Sciatic nerve (tissue), 2 donors: ENCODE data around the gene PDCD1LG2. TPM values are rescaled to one million over a fixed set of nuclear protein-coding genes. Genes with fewer than 3 reads are reported as not detected.

Experiments
- ATAC-seq: fragments of 200-7000 bp; cut with Tn5 transposase; one replicate; pipeline ENCODE4 v1.9.1; 2020; ENCODE audit warnings: mild to moderate bottlenecking, moderate library complexity
- DNase-seq: peaks from one replicate; pipeline ENCODE4 v3.0.0-alpha.2; 2020; ENCODE audit warnings: low spot score
- intact Hi-C: fragments of 100-400 bp; cut with DNase I; formaldehyde crosslinking; loops from one replicate; pipeline ENCODE4 v1.14.2; 2022
- total RNA-seq: library from RNA; stranded (reverse); fragmentation: NEBNext Ultra II Directional; extraction: Animal tissue kit (Norgen Biotek cat#: 25700); gene quantifications from one replicate; pipeline ENCODE4 v1.2.1, GENCODE V29; 2021
- donor health status: DM: no; HTN: no; CAD: no.
- donor health status: DM: no; HTN: no; CAD: no.

PDCD1LG2 gene
- total RNA-seq, 1 donor from 2014 or later: 3.0 TPM

DNA sequence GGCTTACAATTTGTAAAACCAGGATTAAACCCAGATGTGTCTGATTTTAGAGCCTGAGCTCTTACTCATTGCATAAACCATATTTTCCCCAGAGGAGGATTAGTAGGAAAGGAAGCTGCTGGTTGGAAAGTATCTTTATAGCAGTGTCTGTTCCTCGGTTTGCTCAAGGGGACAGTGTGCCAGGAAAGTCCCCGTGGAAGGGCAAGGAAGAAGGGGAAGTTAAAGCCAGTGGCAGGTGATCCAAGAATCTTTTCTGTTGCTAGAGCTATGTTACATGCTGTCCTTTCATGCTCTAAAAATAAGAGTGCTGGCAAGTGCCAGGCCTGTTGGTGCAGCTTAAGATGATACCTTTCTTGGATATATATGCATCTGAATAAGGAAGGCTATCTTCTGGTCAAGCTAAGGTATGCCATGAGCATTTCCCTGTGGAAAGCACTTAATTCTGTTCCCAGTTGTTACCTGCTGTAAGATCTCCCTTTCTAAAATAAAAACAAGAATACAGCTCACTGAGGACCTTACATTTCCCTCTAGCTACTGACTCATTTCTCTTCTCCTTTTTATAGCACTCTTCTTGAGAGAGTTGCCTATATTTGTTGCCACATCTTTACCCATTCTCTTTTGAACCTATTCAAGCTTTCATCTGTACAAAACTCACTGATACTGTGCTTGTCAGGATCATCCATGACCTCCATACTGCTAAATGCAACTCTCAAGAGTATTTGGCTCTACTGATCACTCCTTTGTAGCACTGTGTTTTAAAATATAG lies 8.0 kb downstream of the PDCD1LG2 start:
- ATAC-seq (peak; percentile 65), DNase-seq (no peak)
- intact Hi-C loops: no loop called here

DNA sequence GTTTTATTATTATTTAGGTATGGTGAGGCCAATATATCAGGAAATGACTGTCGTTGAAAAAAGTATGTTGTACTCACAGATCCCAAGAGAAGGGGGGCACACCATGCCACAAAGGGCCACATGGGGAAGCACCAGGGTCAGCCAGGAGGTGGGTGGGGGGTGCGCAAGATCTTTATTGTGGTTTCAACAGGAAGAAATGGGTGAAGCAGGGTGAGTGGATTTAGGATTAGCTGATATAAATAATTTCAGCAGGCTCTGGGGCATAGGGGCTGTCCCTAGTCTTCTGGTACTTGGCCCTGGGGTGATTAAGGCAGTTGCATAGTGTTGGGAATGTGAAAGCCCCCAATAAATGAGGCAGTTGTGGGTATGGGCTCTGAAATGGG lies 8.6 kb downstream of the PDCD1LG2 start:
- ATAC-seq: no peak
- intact Hi-C loops: no loop called here
- DNase-seq: no peak

DNA sequence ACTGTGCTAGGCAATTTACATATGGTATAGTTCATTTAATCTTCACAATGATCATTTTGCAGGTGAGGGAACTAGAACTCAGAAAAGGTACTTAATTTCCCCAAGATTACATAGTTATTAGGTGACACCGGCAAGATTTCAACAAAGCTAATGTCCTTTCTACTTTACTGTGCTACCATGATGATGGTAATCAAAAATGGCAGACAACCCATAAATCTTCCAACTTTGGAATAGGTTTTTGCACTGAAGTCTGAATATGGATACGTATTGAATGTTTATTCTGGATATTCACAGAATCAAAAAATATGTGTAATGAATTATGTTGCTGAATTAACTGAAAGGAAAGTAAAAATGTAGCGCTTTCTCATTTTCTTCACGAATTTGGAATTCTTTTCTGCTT lies 13.8 kb downstream of the PDCD1LG2 start:
- ATAC-seq: no peak
- intact Hi-C loops: no loop called here

DNA sequence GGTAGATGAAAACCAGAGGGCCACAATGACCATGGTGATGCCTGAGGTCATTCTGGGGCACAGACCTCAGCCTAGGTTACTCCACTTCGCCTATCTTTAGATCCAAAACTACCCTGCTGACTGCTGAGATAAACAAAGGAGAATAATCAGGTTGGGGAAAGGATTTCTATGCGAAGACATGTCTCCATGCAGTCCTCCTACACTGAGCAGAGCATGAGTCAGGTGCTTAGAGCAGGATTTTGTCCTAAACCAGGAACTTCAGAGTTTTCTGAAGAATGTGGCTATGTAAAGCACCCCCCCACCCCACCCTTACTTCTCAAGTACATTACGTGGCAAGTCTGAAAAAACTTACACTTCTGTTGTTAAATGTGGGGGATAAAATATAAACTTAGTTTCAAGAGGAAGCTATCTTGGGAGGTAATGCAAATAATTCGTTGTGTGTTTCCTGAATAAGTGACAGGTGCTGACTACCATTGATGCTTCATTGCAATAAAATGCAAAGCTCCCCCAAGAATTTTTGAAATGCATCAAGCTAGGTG lies 19.4 kb downstream of the PDCD1LG2 start:
- ATAC-seq (no peak), DNase-seq (no peak)
- intact Hi-C loops: no loop called here

More for the DNA sequence above, 13.8 kb downstream of the PDCD1LG2 start:
- DNase-seq: no peak

DNA sequence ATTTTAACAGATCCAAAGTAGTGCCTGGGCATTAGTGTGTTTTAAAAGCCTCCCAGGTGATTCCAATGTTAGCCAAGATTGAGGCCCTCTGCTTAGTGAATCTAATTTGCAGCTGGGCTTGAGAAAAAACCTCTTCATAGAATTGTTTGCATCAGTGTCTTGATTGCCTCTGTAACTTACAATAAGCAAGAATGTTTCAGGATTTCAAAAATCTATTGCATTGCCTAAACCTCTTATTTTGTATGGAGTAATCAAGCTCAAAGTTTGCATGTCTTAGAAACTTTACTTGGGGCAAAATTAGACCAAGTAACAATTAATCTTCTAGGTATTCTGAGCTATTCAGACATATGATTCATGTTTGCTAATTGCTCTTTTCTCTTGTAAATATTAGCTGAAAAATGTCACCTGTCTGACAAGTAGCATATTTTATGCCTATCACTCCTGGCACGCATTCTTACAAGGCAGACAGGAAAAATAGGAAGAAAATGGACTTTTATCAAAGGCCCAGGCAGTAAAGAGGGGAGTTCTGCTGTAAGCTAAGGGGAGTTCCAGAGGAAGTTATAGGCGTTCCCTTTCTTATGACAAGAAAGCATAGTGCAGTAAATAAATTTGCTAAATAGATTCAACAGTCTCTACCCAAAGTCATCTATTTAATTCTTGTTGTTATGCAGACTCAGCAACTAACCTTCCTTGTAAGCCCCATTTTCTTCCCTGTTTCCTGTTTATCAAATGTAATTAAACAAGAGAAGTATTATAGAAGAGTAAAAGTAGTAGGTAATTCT lies 21.0 kb downstream of the PDCD1LG2 start:
- no peak for DNase-seq
- ATAC-seq: no peak
- intact Hi-C loops: no loop called here

DNA sequence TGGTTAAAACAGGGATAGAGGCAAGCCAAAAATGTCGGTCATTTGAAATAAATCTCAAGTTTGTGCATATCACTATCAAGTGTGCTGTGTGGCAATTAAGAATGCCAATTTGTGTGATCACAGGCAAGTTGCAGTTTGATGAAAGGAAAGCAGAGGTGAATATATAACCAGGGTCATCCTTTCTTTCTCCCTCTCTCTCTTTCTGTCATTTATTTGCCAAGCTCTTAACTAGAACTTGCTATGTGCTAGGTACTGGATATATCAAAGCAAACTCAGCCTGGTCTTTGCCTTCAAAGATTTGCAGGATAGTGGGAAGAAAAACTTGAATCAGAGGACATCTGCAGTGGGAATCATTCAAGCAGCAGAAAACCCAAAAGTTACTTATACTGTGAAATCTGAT lies 22.0 kb downstream of the PDCD1LG2 start:
- ATAC-seq (no peak), DNase-seq (no peak)
- intact Hi-C loops: no loop called here

DNA sequence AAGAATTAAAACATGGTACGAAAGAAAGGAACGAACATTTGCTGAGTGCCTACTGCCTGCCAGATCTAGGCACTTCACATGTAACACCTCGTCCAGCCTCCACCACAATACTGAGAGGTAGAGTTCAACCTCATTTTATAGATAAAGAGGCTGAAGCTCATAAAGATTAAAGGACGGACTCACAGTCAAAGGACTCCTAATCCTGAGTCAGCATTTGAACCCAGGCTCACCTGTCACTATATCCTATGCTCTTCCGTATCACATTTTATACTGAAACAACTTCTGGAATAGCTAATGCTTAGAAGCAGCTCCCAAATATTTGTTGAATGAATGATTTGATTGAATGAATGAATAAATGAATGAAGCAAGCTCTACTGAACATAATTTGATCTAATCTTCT lies 22.5 kb downstream of the PDCD1LG2 start:
- intact Hi-C loops: no loop called here
- no peak for ATAC-seq
- no peak for DNase-seq

DNA sequence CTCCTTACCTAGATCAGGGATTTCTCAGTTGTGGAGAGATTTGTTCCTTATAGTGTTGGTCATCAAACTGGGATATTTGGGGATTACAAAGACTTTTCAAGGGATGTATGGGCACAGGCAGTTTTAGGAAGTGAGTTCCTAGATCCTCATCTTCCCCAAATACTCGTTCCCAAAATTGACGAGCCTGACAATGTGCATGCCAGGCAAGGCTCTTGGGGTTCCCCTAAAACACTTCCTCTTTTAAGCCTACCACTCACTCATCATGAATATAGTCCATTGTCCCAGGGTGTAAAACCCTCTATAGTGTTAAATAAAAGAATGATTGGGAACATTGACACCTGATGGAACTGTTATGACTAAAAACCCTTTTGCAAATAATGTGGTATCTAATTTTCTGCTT lies 26.4 kb downstream of the PDCD1LG2 start:
- ATAC-seq (peak; percentile 55), DNase-seq (no peak)
- intact Hi-C loops: no loop called here

DNA sequence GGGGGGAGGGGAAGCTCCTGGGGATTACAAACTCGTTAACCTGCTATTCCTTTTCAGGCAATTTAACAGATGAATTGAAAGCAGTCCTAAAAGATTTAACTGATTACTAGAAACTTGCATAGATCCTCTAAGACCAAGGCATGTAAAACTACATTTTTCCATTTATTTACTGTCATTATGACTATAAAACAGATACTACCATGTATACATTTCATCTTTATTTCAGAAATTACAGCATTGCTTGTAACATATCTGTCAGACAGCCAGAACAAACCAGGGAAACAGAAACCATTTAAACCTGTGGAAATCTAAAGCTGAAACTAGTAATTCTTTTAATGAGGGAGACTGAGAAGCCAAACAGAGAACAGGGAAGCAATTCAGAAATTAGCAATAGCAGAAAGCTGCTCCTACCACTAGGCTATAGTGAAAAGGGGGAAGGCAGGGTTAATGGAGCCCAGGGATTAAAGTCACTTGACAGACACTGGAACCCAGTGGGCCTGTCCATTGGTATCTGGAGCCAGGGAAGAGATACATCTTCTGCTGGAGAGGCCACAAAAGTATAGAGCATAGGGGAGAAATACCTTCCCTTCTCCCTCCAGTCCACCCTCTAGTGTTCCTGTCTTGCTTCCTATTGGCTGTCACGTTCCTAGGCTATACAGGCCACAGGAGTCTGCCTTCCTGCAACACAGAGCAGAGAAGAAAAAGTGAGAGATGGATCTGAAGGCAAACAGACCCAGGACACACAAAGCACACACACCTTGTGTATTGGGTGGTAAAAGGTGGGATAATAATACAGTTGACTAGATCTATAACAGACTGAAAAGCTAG lies 33.8 kb downstream of the PDCD1LG2 start:
- no peak for DNase-seq

DNA sequence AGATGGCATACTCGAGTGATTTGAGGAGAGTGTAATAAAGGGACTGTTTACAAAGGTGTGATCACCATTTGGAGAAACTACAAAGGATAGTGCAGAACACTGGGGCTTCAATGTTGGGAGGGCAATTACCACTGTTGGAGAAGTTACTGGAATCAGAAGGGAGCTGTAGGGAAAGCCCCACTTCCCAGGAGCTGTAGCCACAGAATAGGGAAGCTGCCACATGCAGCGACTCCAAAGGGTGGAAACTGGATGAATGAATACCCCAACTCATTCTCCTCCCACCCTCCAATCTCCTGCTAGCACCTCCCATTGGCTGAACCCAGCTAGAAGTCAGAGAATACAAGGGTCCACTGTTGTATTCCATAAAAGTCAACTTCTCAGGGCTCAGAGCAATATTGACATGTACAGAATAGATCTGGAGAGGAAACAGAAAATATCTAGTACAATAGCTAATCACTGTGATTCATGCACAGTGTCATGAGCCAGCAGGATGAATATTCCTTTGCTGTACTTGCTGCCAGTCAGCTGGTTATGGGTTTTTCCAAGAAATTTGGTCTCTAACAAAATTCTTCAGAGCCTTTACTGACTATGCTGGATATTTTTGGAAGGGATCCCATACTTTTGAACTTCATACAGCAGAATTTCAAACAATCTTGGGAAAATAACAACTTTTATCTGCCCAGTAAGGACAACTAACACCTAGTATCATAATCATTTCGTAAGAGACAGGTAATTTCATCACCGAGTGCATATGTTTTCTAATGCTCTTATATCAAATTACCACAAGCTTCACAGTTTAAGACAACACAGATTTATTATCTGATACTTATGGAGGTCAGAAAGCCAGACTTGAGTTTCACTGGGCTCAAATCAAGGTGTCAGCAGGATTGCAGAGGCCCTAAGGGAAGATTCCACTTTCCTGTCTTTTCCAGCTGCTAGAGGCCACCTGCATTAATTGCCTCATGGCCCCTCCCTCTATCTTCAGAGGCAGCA lies 39.6 kb downstream of the PDCD1LG2 start:
- DNase-seq: no peak
- intact Hi-C loops: no loop called here
- no peak for ATAC-seq

More for the DNA sequence above, 33.8 kb downstream of the PDCD1LG2 start:
- intact Hi-C loops: no loop called here
- no peak for ATAC-seq

DNA sequence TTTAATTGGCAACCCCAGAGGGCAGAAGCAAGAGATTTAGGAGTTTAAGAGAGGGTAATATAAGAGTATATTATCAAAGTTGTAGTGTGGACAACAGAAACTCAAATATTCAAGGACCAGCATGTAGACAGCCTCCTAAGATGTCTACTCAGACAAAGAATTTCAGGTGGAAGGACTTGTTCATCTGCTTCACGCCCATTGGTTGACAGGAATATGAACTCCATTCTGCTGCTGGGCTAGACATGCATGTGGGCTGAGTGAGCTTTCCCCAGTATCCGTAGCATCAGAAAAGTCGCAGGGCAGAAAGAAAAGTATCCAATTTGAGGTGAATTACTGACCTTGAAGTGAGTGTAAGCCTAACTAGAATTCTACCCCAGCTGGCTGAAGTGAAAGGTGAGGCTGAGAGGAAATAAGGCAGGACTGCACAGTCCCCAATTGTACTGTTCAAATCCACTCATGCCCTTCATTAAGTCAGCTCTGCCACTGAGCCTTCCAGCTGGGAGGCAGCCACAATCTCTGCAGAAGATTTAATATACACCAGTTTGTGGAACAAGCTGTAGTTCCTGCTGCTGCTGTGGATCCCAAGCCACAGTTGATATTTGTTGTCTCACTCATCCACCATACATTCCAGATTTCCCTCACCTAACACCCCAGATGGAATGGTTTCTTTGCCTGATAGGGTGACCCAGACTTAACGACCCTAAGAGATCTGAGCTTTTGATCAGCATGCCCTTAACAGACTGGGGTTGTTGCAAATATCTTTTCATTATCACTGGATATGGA lies 41.2 kb downstream of the PDCD1LG2 start:
- intact Hi-C loops: no loop called here
- DNase-seq (no peak), ATAC-seq (no peak)

DNA sequence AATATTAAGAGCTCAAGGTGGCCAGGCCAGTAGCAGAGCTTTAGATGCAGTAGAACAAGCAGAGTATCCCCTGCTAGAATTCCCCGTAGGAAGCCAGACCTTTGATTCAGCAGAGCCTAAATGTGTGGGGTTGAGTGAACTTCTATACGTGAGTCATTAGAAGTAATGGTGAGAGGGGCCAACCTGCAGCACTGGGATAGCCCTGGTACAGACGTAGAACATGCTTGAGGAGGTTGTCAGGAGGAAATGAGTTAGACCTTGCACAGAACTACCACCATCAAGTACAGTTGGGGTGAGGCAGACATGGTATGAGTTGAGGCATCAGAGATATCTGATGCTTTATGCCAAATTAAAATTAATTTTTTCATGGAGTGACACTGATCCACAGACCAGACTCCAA lies 42.0 kb downstream of the PDCD1LG2 start:
- ATAC-seq: no peak
- intact Hi-C loops: no loop called here
- no peak for DNase-seq

DNA sequence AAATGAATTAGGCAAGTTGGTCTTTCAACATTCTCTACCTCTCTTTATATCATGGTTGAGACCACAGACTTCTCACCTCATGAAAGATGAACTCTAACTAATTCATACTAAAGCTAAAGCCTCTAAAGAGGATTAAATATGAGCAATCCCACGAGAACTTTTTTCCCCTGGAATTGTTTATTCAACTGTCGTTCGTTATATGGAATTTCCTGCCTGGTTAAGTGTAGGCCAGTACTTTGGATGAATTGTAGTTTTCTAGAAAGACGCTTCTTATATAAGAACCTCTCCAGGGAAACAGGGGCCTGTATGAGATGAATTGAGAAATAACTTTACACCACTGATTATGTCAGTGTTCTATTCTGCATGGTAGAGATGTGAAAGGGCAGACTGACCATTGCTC lies 42.9 kb downstream of the PDCD1LG2 start:
- ATAC-seq: no peak
- no peak for DNase-seq
- intact Hi-C loops: no loop called here

DNA sequence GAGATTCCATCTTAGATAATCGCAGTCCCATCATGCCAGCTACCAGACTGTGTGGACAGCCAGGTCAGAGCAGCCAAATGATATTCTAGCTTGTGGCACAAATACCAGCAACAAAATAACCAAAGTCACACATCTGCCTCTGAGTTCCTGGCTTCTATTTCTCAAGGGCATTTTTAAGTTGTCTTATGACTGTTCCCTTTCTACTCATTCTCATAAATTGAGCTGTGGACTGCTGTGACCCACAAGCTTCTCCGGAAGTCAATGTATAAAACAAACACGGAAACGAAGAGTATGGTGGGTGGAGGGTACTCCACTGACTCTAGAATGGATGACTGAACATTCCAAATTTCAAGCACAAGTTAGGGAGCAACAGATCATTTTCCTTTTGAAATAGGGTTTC lies 43.9 kb downstream of the PDCD1LG2 start:
- ATAC-seq (no peak), DNase-seq (no peak)
- intact Hi-C loops: no loop called here

DNA sequence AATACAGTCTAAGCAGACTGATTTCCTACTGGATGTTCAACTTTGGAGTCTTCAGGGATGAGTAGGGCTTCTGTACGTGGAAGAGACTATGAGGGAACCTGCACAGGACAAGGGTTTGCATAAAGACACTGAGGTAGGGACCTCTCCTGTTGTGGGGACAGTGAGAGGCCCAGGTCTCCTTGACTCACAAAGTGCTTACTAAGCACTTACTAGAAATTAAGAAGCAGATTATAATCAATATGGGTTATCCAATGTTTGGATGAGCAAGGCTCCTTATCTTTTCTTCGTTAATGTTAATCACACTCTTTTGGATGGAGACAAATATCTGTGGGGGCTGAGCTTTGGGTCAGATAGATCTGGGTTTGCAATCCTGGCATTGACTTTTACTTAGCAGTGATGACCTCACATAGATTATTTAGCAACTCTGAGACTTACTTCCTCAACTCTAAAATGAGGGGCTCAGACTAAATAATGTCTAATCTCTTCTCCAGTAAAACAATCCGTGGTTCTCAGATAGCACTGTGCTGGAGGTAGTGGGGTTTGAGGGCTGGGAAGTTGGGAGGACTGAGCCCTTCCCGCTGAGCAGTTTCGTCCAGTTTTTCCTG lies 45.9 kb downstream of the PDCD1LG2 start:
- intact Hi-C loops: no loop called here
- ATAC-seq (no peak), DNase-seq (no peak)

DNA sequence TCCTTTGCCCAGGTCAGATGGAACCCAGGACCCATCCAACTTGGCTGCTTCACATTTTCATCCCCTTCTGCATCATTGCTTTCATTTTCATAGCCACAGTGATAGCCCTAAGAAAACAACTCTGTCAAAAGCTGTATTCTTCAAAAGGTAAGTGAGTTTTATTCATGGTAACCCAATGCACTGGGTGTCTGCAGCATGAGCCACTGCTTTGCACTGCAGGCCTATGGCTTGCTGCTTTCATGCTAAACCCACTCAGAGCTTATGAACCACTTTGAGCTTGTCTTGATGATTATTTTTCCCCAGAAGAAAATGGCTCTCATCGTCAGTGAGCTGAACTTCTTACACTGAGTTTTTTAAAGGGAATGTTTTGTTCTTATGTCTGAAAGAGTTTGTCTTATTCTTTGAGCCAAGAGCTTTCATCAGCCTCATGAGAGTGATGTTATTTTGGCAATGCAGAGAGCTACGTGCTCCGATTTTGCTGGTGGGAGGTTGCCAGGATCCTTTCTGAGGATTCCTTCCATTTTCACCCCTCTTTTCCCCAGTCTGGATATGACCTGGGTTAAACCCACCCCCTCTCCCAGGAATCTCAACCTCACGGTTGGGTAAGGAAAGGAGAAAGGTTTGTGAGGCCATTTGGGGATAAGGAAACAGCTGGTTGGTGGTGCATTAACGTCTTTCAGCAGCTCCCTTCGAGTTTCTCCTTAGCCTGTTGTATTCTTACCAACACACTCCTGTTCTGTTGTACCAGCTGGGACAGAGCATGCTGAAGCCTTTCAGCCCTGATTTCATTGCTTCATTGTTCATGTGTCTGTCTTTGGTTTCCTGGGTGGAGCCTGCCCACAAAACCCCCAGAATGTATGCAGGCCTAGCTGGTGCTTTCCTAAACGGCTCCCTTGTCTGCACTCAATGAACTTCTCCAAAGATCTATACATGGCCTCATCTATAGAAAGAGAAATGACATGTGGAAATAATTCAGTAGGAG lies 47.6 kb downstream of the PDCD1LG2 start:
- intact Hi-C loops: no loop called here
- ATAC-seq (peak; percentile 76), DNase-seq (no peak)
